ENCODE data around the gene AXIN1.
"Not testable (repeated sequence)": the region's sequence is repeated elsewhere in the genome, so short reads cannot be mapped to it uniquely, and the experiment has no call there.

AXIN1 gene

GRCh38 chr16:262121-262745 is 90.3 kb downstream of the AXIN1 start:
- no peak for DNase-seq

GRCh38 chr16:261031-261691 is 91.4 kb downstream of the AXIN1 start:
- no peak for DNase-seq

GRCh38 chr16:260326-260725 is 92.2 kb downstream of the AXIN1 start:
- no peak for DNase-seq

GRCh38 chr16:259814-260253 is 92.7 kb downstream of the AXIN1 start:
- DNase-seq: no peak

- DNase-seq: no peak
Observed at GRCh38 chr16:259226-259625, 93.3 kb downstream of the AXIN1 start.

GRCh38 chr16:258091-258490 is 94.4 kb downstream of the AXIN1 start:
- DNase-seq: not testable (repeated sequence)

GRCh38 chr16:255183-255582 is 97.3 kb downstream of the AXIN1 start:
- DNase-seq: no peak

GRCh38 chr16:254461-254860 is 98.1 kb downstream of the AXIN1 start:
- no peak for DNase-seq

- DNase-seq: no peak
Observed at GRCh38 chr16:253833-254232, 98.7 kb downstream of the AXIN1 start.

GRCh38 chr16:252366-253337 is 99.9 kb downstream of the AXIN1 start:
- no peak for DNase-seq

- no peak for DNase-seq
Observed at GRCh38 chr16:249431-249830, 103.1 kb downstream of the AXIN1 start.

GRCh38 chr16:247027-247426 is 105.5 kb downstream of the AXIN1 start:
- no peak for DNase-seq

GRCh38 chr16:245105-245504 is 107.4 kb downstream of the AXIN1 start:
- DNase-seq: no peak

- no peak for DNase-seq
Observed at GRCh38 chr16:243348-243747, 109.2 kb downstream of the AXIN1 start.

GRCh38 chr16:242281-242680 is 110.2 kb downstream of the AXIN1 start:
- DNase-seq: no peak

GRCh38 chr16:240559-240958 is 112.0 kb downstream of the AXIN1 start:
- DNase-seq: no peak

GRCh38 chr16:239948-240277 is 112.6 kb downstream of the AXIN1 start:
- no peak for DNase-seq
